OCI-LY7 (cell line): ENCODE results near the gene MINDY3. TPM values are rescaled to one million over a fixed set of nuclear protein-coding genes. Genes with fewer than 3 reads are reported as not detected.

Experiments used
- BruUV-seq: library from RNA; stranded (reverse); fragments of 400-500 nt; replicated peaks from 2 replicates; lab custom pipeline; 2021; lab: Mats Ljungman, UMichigan
- CTCF ChIA-PET: fragments of 300-600 bp; sonication (Branson Sonifier 250); formaldehyde crosslinking; loops from one replicate; lab custom pipeline; 2022; ENCODE audit warnings: antibody characterized with exemption; ENCODE audit not compliant: unreplicated experiment; lab: Charles Lee
- POLR2A ChIA-PET: fragments of 300-600 bp; sonication (Branson Sonifier 250); formaldehyde crosslinking; loops from one replicate; lab custom pipeline; 2022; ENCODE audit warnings: antibody characterized with exemption; lab: Charles Lee
- DNase-seq: peaks from one replicate; pipeline ENCODE4 v3.0.0-alpha.2; 2015; ENCODE audit warnings: low spot score
- H2AFZ ChIP-seq: fragments of 200-600 bp; sonication (generic), shearing (Covaris generic); 2 replicates; pipeline ENCODE4 v1.6.1; 2014; ENCODE audit warnings: mild to moderate bottlenecking, antibody characterized with exemption, low read length, moderate library complexity
- H3K27ac ChIP-seq: fragments of 200-600 bp; sonication (generic); 2 replicates; pipeline ENCODE4 v1.5.1; 2014; ENCODE audit warnings: mixed run types, low read depth, mild to moderate bottlenecking, moderate library complexity, low read length, inconsistent platforms; ENCODE audit not compliant: poor library complexity, severe bottlenecking
- H3K36me3 ChIP-seq: fragments of 200-600 bp; sonication (generic); 2 replicates; pipeline ENCODE4 v1.6.1; 2014; ENCODE audit warnings: mild to moderate bottlenecking, antibody characterized with exemption, low read length, moderate library complexity, mixed read lengths; ENCODE audit not compliant: insufficient read depth
- H3K4me1 ChIP-seq: fragments of 200-600 bp; sonication (generic); 2 replicates; pipeline ENCODE4 v1.5.1; 2014; ENCODE audit warnings: mild to moderate bottlenecking, low read length; ENCODE audit not compliant: insufficient read depth, poor library complexity, severe bottlenecking
- H3K4me2 ChIP-seq: fragments of 200-600 bp; sonication (generic); 2 replicates; pipeline ENCODE4 v1.6.1; 2014; ENCODE audit warnings: mild to moderate bottlenecking, low read length
- H3K4me3 ChIP-seq: fragments of 200-600 bp; sonication (generic); 2 replicates; pipeline ENCODE4 v1.5.1; 2014; ENCODE audit warnings: mild to moderate bottlenecking, low read depth, low read length; ENCODE audit not compliant: poor library complexity, severe bottlenecking
- H3K79me2 ChIP-seq: fragments of 200-600 bp; sonication (generic); 2 replicates; pipeline ENCODE4 v1.6.1; 2016; ENCODE audit warnings: low read depth, mild to moderate bottlenecking, low read length, moderate library complexity, mixed read lengths; ENCODE audit not compliant: insufficient read depth
- H3K9me2 ChIP-seq: fragments of 200-600 bp; sonication (generic); 2 replicates; pipeline ENCODE4 v1.6.1; 2016; ENCODE audit warnings: mild to moderate bottlenecking, low read length, mixed read lengths; ENCODE audit not compliant: insufficient read depth
- H3K9me3 ChIP-seq: fragments of 200-600 bp; sonication (generic); 2 replicates; pipeline ENCODE4 v1.6.1; 2014; ENCODE audit warnings: mild to moderate bottlenecking, mixed run types, low read length, mixed read lengths
- H4K20me1 ChIP-seq: fragments of 200-600 bp; sonication (generic); 2 replicates; pipeline ENCODE4 v1.6.1; 2014; ENCODE audit warnings: mild to moderate bottlenecking, antibody characterized with exemption, low read length, moderate library complexity, mixed read lengths; ENCODE audit not compliant: insufficient read depth
- EZH2phosphoT487 ChIP-seq: fragments of 200-600 bp; sonication (generic); IDR thresholded peaks from 2 replicates; pipeline ENCODE4 v1.6.1; 2018; ENCODE audit warnings: low read depth, borderline replicate concordance, mild to moderate bottlenecking, mixed run types, antibody characterized with exemption, low read length, moderate library complexity, mixed read lengths
- intact Hi-C: fragments of 100-400 bp; cut with micrococcal nuclease; formaldehyde crosslinking; loops from one replicate; pipeline ENCODE4 v1.10.0; 2022; ENCODE audit not compliant: unreplicated experiment
- total RNA-seq, 2 experiments: library from RNA; depleted of rRNA in 1 of 2; stranded (reverse); fragments of >200 nt in 1 of 2; shearing (Covaris generic) in 1 of 2; gene quantifications; 2 replicates each; pipeline ENCODE4 v1.2.3, GENCODE V29; 2014 to 2022
- TF ChIP-seq, protein P1 (sequence below): fragments of 200-600 bp; sonication (generic); conservative IDR thresholded peaks from 2 replicates; pipeline ENCODE4 v1.5.1; 2014; ENCODE audit warnings: mild to moderate bottlenecking, antibody characterized with exemption, low read length, moderate library complexity, mixed read lengths

The MINDY3 gene
- total RNA-seq, 2 experiments from 2014 or later, result 15.7 to 23.3 TPM

DNA sequence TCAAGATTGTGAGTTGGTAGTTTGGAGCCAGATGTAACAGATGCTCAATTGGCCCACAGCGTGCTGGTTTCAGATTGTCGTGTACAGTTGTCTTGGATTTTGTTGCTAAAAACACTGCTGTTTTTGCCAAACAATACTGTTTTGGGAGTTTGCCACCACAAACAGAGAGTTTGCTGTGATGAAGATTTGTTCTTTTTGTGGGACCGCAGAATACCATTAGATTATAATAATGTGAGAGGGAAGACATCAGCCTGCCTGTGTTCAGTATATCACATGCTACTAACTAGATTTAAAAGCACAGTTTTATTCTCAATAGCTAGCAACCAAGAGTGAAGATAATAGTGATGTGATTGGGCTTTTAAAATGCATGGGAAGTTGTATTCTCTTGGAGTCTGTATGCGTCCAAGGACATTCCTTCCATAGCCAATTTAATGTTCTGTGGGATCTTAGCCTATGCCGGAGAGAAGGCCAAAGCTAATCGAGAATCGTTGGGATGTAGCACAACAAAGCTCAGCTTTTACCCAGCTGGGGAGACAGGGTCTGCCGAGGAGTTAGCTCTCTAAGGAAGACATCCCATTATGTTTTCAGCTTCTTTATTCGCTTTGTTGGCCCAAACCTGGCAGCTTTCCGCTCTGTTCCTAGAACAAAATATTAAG, 121.9 kb downstream of the MINDY3 start:
- TF ChIP-seq EZH2phosphoT487, result no peak
- TF ChIP-seq, protein P1, sequence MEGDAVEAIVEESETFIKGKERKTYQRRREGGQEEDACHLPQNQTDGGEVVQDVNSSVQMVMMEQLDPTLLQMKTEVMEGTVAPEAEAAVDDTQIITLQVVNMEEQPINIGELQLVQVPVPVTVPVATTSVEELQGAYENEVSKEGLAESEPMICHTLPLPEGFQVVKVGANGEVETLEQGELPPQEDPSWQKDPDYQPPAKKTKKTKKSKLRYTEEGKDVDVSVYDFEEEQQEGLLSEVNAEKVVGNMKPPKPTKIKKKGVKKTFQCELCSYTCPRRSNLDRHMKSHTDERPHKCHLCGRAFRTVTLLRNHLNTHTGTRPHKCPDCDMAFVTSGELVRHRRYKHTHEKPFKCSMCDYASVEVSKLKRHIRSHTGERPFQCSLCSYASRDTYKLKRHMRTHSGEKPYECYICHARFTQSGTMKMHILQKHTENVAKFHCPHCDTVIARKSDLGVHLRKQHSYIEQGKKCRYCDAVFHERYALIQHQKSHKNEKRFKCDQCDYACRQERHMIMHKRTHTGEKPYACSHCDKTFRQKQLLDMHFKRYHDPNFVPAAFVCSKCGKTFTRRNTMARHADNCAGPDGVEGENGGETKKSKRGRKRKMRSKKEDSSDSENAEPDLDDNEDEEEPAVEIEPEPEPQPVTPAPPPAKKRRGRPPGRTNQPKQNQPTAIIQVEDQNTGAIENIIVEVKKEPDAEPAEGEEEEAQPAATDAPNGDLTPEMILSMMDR, result no peak
- H3K27ac ChIP-seq, result no peak overlapping the region
- CTCF ChIA-PET, result no interaction called here
- H3K9me3 ChIP-seq, result no peaks in the 10 kb centered on the region
- no peaks in the 10 kb centered on the region for H3K4me1 ChIP-seq
- no peaks in the 10 kb centered on the region for H3K79me2 ChIP-seq
- no peak overlapping the region for H3K4me3 ChIP-seq
- H4K20me1 ChIP-seq, result no peaks in the 10 kb centered on the region
- no peak for DNase-seq
- no peak overlapping the region for H2AFZ ChIP-seq
- intact Hi-C loops, result no loop called here
- no peaks in the 10 kb centered on the region for H3K36me3 ChIP-seq
- H3K4me2 ChIP-seq, result no peak overlapping the region
- POLR2A ChIA-PET, result interaction anchor here (0.6 to 0.7 kb wide), 2 partner anchors 11 to 1701 kb away, joined by 3 read pairs; no protein-coding TSS in a partner anchor
- H3K9me2 ChIP-seq, result no peaks in the 10 kb centered on the region
- no TSS peak for BruUV-seq

DNA sequence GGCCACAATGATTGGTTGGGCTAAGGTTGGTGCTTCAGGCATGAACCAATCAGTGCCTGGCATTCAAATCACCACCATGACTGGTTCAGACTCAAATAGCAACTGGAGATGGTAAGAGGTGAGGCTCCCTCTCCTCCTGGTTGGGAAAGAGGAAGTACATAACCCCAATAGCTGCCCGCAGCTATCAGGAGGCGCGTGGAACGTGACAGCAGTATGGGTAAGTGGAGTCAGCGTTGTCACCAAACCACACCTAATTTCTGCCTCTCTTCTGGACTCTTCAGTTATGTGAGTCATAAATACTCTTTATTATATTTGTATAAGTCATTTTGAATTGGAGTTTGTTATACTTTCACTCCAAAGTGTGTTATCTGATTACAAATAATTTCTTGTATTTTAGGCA, 122.7 kb downstream of the MINDY3 start:
- DNase-seq, result no peak
- Histone ChIP-seq H3K9me3 (no peaks in the 10 kb centered on the region), H3K4me1 (no peaks in the 10 kb centered on the region), H2AFZ (no peak overlapping the region), H3K4me2 (no peak overlapping the region), H3K9me2 (no peaks in the 10 kb centered on the region), H3K27ac (no peak overlapping the region), H3K36me3 (no peaks in the 10 kb centered on the region), H4K20me1 (no peaks in the 10 kb centered on the region), H3K4me3 (no peak overlapping the region), H3K79me2 (no peaks in the 10 kb centered on the region)
- intact Hi-C loops, result no loop called here
- ChIA-PET POLR2A (no interaction called here), CTCF (no interaction called here)
- TF ChIP-seq EZH2phosphoT487, result no peak
- TF ChIP-seq, protein P1, result no peak
- BruUV-seq, result no TSS peak

DNA sequence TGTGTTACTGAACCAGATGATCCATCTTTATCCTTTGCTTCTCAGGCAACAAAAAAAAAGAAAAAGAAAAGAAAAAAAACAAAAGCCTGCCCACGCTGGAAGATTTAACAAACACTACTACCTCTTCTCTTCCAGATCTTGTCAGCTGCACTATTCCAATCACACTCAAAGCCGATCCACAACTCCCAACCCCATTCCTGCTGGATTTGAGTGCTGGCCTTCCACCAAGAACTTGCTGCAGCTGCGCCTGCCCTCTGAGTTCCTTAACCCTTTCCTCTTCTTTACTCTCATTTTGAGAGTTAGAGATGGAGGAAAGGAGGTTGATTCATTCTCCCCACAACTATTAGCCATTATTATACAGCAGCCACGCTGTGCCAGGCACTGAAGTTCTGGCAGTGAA, 124.5 kb downstream of the MINDY3 start:
- POLR2A ChIA-PET, result no interaction called here
- Histone ChIP-seq H3K27ac (no peak overlapping the region), H3K9me2 (no peaks in the 10 kb centered on the region), H3K9me3 (no peaks in the 10 kb centered on the region), H3K79me2 (no peaks in the 10 kb centered on the region), H4K20me1 (no peaks in the 10 kb centered on the region), H3K4me3 (no peak overlapping the region), H3K4me2 (no peak overlapping the region), H3K36me3 (no peaks in the 10 kb centered on the region), H3K4me1 (no peaks in the 10 kb centered on the region), H2AFZ (no peak overlapping the region)
- intact Hi-C loops, result no loop called here
- BruUV-seq, result no TSS peak
- TF ChIP-seq, protein P1, result no peak
- no peak for TF ChIP-seq EZH2phosphoT487
- CTCF ChIA-PET, result no interaction called here
- no peak for DNase-seq
